ENCODE data around the gene EVA1C. TPM values are rescaled to one million over a fixed set of nuclear protein-coding genes. Genes with fewer than 3 reads are reported as not detected.
"Not testable (repeated sequence)": the region's sequence is repeated elsewhere in the genome, so short reads cannot be mapped to it uniquely, and the experiment has no call there.

The EVA1C gene
- polyA plus RNA-seq, 1 donor = 2.1 TPM

DNA sequence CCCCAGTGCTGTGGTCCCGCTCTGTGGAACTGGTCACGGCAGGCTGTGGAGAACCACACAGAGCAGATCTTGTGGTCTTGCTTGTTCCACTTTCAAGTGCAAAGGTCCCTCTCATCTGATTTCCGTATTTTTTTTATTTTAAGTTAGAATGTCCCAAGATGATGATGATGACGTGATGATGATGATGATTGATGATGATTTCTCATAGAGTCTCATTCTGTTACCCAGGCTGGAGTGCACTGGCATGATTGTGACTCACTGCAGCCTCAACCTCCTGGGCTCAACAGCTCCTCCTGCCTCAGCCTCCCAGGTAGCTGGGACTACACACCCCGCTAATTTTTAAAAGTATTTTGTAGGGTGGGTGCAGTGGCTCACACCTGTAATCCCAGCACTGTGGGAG, 12.2 kb downstream of the EVA1C start:
- no peak for DNase-seq (ENCODE audit: low read depth)

DNA sequence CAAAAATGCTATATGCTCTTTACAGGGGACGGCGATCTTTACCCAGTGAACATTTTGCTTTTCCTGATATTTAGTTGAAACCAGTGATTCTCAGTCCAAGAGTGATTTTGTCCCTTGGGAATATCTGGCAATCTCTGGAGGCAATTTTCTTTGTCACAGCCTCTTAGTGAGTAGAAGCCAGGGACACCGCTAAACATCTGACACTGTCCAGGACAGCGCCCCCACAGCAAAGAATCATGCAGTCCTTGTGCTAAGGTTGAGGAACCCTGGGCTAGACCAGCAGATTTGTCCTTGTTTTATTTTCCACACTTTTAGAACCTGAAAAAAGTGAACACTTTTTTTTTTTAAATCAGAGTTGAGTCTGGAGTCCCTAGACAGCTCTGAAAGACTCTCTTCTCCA, 13.1 kb downstream of the EVA1C start:
- no peak for DNase-seq (ENCODE audit: low read depth)

DNA sequence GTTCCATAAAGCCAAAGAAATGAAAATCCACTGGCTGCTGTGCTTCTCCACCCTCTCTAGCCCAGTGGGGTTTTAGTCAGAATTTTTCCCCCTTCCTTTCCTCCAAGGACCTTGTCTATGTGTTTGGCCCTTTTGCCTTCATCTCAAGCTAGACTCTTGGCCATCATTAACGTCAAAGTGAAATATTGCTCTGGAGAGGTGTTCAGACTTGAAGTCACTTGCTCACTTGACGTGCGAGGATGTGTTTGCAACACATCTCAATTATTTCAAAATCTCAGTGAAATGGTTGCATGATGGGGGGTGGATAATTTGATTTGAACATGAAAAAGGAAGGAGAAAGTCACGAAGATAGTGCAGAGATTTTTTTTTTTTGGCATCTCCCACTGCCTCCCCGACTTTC, 13.6 kb downstream of the EVA1C start:
- no peak for DNase-seq (ENCODE audit: low read depth)

DNA sequence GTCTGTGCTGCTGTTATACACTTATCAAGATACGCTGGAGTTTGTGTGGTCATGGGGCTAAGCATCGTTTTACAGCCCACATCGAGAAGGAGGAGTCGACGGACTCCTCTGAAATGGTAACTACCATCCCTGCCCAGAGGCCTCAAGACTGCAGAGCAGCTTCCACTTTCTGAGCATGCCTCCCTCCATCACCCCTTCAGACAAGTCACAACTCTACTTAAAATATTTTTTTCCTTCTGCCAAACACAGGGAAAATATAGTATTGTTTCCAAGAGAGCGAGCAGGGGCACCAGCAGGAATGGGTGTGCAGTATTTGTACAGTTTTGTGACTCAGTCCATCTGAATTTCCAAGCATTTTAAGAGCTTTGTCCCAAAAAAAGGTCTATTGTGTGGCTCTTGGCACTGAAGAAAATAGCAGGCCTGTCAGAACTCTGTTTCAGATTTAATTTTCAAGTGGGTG, 14.1 kb downstream of the EVA1C start:
- no peak for DNase-seq (ENCODE audit: low read depth)

DNA sequence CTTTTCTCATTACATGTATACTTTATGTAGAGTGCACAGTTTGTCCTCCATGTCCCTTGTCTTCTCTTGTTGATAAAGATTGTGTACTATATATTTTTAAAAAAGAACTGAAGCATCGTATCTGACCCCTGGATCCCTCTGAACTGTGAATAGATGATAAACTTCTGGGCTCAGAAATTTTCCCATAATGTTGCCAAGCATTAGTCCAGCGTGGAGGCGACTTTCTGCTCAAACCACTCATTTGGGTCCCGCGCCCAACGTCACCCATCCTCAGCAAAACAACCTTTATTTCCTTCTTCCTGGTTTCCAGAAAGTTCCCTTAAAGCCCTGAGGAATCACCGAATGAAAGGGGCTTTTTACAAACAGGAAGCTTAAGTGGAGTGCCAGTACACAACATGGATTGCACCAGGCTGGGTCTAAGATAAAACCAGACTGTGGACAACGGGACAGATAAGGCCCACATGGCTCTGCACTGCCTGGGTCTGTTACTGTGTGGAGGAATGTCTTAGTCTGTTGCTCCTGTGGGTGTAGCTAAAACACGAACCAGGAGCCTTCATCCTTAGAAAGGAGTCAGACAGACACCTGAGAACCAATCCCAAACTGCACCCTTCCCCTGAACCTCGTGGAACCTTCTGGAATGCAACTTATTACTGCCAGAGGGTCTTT, 15.6 kb downstream of the EVA1C start:
- no peak for DNase-seq (ENCODE audit: low read depth)

DNA sequence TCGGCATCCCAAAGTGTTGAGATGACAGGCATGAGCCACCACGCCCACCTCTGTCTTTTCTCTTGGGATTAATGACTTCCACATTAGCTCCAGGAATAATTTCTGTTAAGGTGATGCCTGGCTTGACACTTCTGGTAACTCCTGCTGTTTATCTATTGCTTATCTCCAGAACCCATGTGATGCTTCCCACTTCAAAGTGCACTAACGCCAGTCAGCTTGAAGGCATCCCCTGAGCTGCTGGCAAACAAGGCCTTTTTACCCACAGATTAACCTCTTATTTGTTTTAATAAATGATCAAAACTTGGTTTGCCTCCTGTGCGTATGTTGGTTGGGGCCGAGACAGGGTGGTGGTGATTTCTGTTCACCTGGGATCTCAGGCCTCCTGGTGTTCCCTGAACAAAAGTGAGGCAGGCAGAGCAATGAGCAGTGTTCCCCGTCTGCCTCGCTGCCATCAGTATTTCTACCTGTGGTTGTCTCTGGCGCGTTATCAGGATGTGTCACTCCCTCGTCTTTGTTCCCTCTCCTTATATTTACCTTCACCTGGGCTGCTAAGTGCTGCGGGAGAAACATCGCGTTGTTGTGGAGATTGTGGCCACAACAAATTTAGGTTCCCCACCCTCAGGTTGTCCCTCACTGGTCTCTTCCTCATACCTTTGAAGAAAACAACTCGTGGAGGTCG, 20.6 kb downstream of the EVA1C start:
- DNase-seq (ENCODE audit: low read depth) = not testable (repeated sequence)

DNA sequence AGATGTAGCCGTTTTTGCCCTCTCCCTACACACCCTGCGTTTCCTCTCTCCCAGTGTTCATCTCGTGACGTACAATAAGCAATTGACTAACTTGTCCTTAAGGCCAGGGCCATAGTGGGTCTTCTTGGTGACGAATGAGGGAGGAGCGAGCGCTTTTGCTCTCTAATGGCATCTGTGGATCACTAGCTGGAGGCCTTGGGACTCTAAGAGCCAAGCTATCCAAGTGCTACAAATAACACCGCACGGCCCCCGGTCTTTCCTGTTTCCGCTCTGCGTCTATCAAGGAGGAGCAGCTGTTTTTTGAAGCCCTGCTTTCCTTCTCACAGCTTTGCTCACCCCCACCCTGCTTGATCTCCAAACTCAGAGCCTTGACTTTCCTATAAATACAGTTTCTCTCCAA, 25.2 kb downstream of the EVA1C start:
- DNase-seq (ENCODE audit: low read depth) = no peak

DNA sequence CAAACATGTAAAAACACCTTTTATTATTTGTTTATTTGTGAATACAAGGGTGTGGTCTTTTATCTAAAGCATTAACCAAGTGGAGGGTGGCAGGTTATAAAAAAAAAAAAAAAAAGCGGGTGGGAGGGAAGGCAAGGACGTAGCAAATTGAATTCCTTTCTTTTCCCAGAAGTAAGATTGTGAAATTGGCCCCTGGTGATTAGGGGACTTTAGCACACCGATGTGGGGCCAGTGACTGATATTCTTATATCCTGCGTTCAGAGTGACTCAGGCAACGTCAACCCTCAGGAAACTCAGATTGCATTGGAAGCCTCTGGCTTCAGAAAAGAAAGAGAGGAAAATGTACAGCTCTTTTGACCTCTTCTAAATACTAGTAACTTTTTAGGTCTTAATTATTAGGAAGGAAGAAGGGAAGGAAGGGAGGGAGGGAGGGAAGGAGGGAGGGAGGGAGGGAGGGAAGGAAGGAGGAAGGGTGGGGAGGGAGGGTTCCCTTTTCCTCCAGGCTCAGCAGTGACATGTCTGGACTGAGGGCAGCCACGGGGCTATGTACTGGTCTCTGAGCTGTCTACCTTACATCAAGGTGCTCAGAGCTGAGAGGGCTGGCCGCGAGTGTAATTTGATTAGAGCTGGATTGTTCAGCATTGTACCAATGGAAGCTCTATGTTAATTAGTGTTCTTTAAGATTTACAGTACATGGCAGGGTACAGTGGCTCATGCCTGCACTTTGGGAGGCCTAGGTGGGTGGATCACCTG, 30.2 kb downstream of the EVA1C start:
- DNase-seq (ENCODE audit: low read depth) = no peak

DNA sequence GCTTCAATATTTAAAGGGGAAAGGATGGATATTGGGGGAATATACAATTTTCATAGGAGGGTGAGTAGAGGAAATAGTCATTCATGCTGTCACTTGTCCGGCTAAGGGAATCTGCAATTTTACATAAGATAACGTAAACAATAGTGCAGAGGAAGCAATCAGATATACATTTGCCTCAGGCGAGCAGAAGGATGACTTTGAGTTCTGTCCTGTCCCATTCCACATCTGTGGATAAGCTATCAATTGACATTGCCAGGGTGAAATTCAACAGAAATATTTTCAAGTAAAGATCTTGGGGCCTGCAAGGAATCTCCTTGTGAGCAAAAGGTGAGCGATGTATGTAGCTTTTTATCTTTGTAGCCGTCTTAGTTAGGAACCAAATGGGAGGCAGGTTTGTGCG, 32.6 kb downstream of the EVA1C start:
- DNase-seq (ENCODE audit: low read depth) = no peak

DNA sequence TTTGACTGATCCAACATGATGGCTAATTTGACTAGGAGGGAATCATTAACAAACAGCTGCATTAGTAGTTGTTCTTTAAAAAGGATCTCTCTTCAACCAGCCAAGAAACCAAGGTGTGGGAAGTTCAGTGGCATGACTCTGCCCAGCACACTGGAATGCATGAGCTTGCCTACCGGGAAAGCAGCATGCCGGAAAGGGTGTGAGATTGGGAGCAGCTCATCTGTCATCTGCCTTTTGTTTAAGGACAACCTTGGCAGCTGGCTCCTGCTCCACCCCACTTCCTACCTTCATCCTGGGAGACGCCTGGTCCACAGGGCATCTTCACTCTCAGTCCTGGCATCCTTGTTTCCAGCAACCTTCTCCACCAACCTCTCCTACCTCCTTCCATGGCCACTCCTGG, 33.9 kb downstream of the EVA1C start:
- not testable (repeated sequence) for DNase-seq (ENCODE audit: low read depth)

DNA sequence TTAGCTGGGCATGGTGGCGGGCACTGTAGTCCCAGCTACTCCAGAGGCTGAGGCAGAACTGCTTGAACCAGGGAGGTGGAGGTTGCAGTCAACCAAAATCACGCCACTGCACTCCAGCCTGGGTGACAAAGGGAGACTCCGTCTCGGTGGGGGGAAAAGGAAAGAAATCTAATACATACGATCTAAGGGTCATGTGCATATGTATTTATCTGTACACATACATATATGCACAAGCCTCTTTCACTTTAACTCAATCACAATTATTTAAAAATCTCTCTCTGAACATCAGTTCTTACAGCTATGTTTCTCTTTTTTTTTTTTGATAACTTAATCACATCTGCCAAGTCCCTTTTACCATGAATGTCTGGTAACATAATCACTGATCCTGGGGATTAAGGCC, 34.7 kb downstream of the EVA1C start:
- DNase-seq (ENCODE audit: low read depth) = no peak

DNA sequence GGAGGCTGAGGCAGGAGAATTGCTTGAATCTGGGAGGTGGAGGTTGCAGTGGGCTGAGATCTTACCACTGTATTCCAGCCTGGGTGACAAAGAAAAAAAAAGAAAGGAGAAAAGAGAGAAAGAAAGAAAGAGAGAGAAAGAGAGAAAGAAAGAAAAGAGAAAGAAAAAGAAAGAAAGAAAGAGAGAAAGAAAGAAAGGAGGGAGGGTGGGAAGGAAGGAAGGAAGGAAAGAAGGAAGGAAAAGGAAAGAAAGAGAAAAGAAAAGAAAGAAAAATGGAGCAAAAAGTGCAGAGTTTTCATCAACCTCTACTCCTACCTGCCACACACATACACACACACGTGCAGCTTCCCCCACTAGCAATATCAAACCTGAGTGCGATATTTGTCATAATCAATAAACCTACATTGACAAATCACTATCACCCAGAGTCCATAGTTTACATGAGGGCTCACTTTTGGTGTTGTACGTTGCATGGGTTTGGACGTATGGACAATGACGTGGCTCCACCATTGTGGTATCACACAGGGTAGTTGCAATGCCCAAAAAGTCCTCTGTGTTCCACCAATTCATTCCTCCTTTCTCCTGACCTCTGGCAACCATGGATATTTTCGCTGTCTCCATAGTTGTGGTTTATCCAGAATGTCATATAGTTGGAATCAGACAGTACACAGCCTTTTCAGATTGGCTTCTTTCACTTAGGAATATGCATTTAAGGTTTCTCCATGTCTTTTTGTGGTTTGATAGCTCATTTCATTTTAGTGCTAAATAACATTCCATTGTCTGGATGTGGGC, 36.5 kb downstream of the EVA1C start:
- DNase-seq (ENCODE audit: low read depth) = no peak

DNA sequence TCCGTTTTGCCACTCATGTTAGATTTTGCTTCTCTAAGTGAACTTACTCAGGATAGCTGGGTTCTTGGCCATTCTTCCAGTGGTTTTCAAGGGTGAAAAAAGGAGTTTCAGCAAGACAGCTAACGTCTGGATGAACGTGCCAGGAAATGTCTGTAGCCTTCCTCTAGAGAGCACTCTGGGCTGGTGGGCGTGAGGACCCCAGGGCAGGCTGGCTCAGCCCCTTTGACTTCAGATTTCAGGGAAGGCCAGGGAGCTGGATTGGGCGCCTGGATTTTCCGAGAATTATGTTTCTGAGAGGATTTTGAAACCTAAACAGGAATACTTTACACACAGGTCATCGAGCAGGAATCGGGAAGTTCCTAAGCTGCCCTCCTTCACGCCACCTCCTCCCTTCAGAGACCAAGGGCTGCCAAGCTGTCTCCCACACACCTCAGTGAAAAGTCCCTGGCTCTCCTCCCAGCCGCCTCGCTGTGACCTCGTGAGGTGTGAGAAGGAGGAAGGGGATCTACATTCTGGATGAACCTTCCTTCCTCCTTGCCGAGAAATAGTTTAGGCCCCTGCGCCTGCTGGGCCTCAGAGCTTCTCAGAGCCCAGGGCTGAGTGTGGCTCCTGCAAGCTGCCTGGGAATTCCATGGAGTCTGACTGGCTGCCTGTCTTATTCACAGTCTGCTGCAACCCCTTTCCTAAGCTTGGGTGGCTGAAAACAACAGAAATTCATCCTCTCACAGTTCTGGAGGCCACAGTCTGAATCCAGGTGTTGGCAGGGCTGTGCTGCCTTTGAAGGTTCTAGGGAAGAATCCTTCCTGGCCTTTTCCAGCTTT, 38.6 kb downstream of the EVA1C start:
- not testable (repeated sequence) for DNase-seq (ENCODE audit: low read depth)

DNA sequence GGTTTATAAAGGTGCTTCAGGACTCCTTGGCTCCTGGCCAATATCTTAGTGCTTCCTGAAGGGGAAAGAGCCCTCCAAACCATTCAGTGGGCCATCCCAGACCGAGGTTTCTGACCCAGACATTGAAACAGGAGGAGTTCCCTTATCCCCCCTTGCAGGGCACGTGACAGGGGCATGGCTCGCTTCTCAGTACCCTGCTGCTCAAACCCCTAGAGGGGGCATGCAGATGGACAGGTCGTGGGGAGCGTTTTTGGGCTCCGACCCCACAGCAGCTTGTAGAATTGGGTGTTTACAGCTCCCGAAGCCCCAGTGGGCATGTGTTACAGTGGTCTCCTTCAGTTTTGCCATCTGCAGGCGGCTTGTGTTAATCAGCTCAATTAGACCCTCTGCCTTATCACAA, 39.7 kb downstream of the EVA1C start:
- DNase-seq (ENCODE audit: low read depth) = not testable (repeated sequence)

DNA sequence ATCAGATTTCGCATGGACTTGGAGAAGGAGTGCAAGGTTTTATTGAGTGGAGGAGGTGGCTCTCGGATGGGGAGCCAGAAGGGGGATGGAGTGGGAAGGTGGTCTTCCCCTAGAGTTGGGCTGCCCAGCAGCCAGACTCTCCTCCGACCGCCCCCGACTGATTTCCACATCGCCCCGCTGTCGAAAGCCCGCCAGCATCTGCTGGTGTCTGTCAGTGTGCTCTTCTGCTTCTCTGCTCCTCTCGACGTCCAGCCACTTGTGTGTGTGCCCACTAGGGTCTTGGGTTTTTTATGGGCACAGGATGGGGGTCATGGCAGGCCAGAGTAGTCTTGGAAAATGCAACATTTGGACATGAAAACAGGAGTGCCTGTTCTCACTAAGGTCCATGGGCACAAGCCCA, 40.1 kb downstream of the EVA1C start:
- no peak for DNase-seq (ENCODE audit: low read depth)

DNA sequence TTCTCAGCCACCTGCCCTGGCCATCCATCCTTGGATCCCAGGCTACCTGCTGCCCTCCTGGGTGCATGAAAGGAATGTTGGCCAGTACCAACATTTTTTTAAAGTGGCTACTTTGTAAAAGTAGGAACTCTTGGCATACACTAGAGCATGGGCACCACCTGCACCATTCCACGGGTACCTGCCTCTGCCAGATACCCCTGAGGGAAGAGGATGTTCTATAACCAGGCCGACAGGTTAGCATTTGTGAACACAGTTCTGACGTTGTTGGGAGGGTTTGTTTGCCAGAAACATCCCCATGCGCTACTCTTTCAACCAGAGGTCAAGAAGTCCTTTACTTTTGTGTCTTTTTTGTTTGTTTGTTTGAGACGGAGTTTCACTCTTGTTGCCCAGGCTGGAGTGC, 43.0 kb downstream of the EVA1C start:
- DNase-seq (ENCODE audit: low read depth) = no peak

DNA sequence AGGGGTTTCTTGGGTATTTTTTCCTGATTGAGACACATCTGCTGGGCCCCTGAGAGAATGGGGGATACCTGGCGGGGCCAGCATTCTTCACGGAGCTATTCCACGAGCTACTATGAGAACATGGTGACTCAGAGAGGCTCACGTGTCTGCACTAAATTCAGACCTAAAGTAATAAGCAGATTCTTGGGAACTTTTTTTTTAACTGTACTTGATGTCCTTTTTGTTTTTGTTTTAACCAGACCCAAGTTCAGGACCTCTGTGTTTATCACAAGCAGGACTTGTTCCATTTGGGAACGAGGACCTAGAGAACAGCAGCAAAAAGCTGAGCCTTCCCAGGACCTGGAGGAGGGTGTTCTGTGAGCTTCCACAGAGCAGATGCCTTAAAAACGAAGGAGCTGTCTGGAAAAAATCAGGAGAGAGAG, 44.0 kb downstream of the EVA1C start:
- DNase-seq (ENCODE audit: low read depth) = no peak

DNA sequence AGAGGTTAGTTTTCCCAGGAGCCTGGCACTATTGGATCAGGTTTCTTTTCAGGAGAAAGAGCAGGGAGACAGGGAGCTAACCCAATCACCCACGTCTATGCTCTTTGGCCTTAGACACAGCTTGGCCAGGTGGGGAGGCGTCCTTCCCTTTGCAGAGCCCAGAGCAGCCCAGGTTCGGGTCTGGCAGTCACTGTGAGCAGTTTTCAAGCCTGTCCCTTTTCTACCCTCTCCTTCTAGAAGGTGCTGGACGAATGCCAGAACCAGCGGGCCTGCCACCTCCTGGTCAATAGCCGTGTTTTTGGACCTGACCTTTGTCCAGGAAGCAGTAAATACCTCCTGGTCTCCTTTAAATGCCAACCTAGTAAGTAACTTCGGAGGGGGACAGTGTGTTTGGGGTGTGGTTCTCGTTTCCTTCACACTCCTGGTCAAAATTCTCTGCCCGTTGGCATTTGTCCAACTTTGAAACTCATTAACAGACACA, 44.9 kb downstream of the EVA1C start:
- no peak for DNase-seq (ENCODE audit: low read depth)

DNA sequence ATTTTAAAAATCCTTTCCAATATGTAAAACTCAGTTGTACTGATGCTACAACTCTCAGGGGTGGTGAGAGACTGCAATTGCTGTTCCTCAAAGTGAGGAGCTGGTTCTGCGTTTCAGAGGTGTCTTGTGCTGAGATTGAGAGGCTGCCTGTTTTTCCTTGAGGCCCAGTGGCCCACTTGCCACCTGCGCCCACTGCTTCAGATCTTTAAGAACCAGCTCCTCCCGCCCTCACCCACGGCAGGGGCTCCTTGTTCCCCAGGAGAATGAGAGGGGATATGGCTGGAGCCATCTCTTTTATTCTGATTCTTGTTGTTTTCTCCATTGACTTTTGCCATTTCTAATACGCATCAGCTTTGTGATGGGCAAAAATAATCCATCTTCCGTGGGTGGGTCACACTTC, 45.5 kb downstream of the EVA1C start:
- DNase-seq (ENCODE audit: low read depth) = no peak

DNA sequence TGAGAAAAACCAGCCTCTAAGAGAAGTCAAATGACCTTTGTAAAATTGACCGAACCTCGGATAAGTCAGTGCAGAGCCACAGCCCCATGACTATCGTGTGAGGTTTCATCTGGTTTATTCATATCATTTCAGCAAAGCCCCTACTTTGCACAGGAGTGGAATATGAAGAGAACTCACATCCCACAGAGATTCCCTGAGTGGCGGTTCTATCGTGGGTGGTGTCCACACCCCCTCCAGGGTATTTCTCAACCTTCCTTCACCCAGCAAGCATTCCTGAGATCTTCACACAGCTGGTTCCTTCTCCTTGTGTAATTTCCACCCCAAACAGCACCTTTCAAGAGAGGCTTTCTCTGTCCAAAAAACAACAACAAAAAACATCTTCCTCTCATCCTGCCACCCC, 47.5 kb downstream of the EVA1C start:
- no peak for DNase-seq (ENCODE audit: low read depth)

DNA sequence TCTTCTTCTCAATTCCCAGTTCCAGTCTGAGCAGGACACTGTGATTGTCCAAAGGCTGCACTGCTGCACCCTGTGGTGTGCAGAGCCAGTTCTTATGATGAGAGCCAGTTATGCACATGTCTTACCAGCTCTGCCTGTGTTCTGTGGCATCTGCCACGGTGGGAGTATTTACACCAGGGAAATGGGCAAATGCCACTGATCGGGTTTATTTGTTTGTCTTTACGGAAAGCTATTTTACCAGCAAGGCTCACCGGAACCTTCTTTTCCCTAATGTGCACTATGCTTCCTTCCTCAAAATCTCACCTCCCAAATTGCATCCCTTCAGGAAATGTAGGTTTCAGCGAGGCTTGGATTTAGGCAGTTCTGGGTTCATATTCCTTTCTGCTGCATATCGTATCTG, 49.0 kb downstream of the EVA1C start:
- no peak for DNase-seq (ENCODE audit: low read depth)
